HUES48 (cell line): ENCODE results near the gene COBL.

ENCODE experiments used
- H3K27ac ChIP-seq: one replicate; pipeline ENCODE4 v1.7.0; 2013; ENCODE audit warnings: low read depth, low read length, inconsistent platforms
- H3K27me3 ChIP-seq: 2 replicates; pipeline ENCODE4 v1.6.1; 2013; ENCODE audit warnings: mild to moderate bottlenecking, low read length; ENCODE audit not compliant: control insufficient read depth, insufficient read depth
- H3K36me3 ChIP-seq: 2 replicates; pipeline ENCODE4 v1.6.1; 2013; ENCODE audit warnings: low read length; ENCODE audit not compliant: control insufficient read depth, insufficient read depth
- H3K4me1 ChIP-seq: 2 replicates; pipeline ENCODE4 v1.6.1; 2013; ENCODE audit warnings: mild to moderate bottlenecking, low read length; ENCODE audit not compliant: control insufficient read depth, insufficient read depth
- H3K4me3 ChIP-seq: 2 replicates; pipeline ENCODE4 v1.5.1; 2013; ENCODE audit warnings: mild to moderate bottlenecking, low read depth, low read length
- H3K9ac ChIP-seq: 2 replicates; pipeline ENCODE4 v1.6.1; 2013; ENCODE audit warnings: mild to moderate bottlenecking, low read depth, low read length, moderate library complexity
- H3K9me3 ChIP-seq: 2 replicates; pipeline ENCODE4 v1.6.1; 2013; ENCODE audit warnings: low read length; ENCODE audit not compliant: control insufficient read depth, insufficient read depth

COBL gene

GRCh38 chr7:51273360-51273759, 43.2 kb downstream of the COBL start:
- H3K9ac ChIP-seq: no peak overlapping the region
- no peak overlapping the region for H3K4me3 ChIP-seq
- H3K9me3 ChIP-seq: no peaks in the 10 kb centered on the region
- no peaks in the 10 kb centered on the region for H3K27me3 ChIP-seq
- H3K36me3 ChIP-seq: no peaks in the 10 kb centered on the region
- peaks cover 28% of the 10 kb centered on the region for H3K4me1 ChIP-seq
- H3K27ac ChIP-seq: no peak overlapping the region

DNA sequence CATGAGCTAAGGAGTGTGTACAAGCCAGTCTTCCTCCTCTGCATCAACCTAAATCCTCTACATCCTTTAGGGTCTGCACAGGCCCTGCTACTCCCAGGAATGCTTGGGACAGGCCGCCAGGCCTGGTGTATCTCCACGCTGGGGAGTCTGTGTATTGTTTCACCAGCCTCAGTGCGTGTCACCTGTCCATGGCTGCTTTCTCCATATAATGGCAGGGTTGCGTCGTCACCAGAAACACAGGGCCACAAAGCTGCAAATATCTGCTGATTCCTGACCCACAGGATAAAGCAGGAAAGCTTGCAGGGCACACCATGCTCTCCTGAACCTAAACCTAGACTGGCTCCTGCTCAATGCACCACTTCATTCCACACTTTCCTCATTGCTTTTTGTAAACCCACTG, 45.6 kb downstream of the COBL start:
- no peaks in the 10 kb centered on the region for H3K36me3 ChIP-seq
- H3K4me1 ChIP-seq: peaks cover 26% of the 10 kb centered on the region
- H3K27ac ChIP-seq: no peak overlapping the region
- no peaks in the 10 kb centered on the region for H3K27me3 ChIP-seq
- H3K4me3 ChIP-seq: no peak overlapping the region
- H3K9me3 ChIP-seq: no peaks in the 10 kb centered on the region
- H3K9ac ChIP-seq: no peak overlapping the region

GRCh38 chr7:51269911-51270310, 46.7 kb downstream of the COBL start:
- no peak overlapping the region for H3K4me3 ChIP-seq
- no peak overlapping the region for H3K9ac ChIP-seq
- H3K9me3 ChIP-seq: no peaks in the 10 kb centered on the region
- no peak overlapping the region for H3K27ac ChIP-seq
- H3K27me3 ChIP-seq: no peaks in the 10 kb centered on the region
- no peaks in the 10 kb centered on the region for H3K36me3 ChIP-seq
- peaks cover 25% of the 10 kb centered on the region for H3K4me1 ChIP-seq

GRCh38 chr7:51269321-51269720, 47.3 kb downstream of the COBL start:
- Histone ChIP-seq H3K4me3 (no peak overlapping the region), H3K27me3 (no peaks in the 10 kb centered on the region), H3K36me3 (no peaks in the 10 kb centered on the region), H3K4me1 (peaks cover 25% of the 10 kb centered on the region), H3K27ac (no peak overlapping the region), H3K9ac (no peak overlapping the region), H3K9me3 (no peaks in the 10 kb centered on the region)

- no peak overlapping the region for H3K9ac ChIP-seq
- H3K4me1 ChIP-seq: peaks cover 21% of the 10 kb centered on the region
- H3K36me3 ChIP-seq: no peaks in the 10 kb centered on the region
- H3K27ac ChIP-seq: no peak overlapping the region
- H3K9me3 ChIP-seq: no peaks in the 10 kb centered on the region
- no peaks in the 10 kb centered on the region for H3K27me3 ChIP-seq
- H3K4me3 ChIP-seq: no peak overlapping the region
Observed at GRCh38 chr7:51268859-51269258, 47.8 kb downstream of the COBL start.

- Histone ChIP-seq H3K4me1 (peaks cover 19% of the 10 kb centered on the region), H3K27ac (no peak overlapping the region), H3K4me3 (no peak overlapping the region), H3K36me3 (no peaks in the 10 kb centered on the region), H3K9me3 (no peaks in the 10 kb centered on the region), H3K9ac (no peak overlapping the region), H3K27me3 (no peaks in the 10 kb centered on the region)
Observed at GRCh38 chr7:51267169-51267568, 49.4 kb downstream of the COBL start.

GRCh38 chr7:51265066-51265907, 51.3 kb downstream of the COBL start:
- Histone ChIP-seq H3K4me3 (no peak overlapping the region), H3K27ac (no peak overlapping the region), H3K4me1 (peaks cover 13% of the 10 kb centered on the region), H3K27me3 (no peaks in the 10 kb centered on the region), H3K9ac (no peak overlapping the region), H3K36me3 (no peaks in the 10 kb centered on the region), H3K9me3 (no peaks in the 10 kb centered on the region)

DNA sequence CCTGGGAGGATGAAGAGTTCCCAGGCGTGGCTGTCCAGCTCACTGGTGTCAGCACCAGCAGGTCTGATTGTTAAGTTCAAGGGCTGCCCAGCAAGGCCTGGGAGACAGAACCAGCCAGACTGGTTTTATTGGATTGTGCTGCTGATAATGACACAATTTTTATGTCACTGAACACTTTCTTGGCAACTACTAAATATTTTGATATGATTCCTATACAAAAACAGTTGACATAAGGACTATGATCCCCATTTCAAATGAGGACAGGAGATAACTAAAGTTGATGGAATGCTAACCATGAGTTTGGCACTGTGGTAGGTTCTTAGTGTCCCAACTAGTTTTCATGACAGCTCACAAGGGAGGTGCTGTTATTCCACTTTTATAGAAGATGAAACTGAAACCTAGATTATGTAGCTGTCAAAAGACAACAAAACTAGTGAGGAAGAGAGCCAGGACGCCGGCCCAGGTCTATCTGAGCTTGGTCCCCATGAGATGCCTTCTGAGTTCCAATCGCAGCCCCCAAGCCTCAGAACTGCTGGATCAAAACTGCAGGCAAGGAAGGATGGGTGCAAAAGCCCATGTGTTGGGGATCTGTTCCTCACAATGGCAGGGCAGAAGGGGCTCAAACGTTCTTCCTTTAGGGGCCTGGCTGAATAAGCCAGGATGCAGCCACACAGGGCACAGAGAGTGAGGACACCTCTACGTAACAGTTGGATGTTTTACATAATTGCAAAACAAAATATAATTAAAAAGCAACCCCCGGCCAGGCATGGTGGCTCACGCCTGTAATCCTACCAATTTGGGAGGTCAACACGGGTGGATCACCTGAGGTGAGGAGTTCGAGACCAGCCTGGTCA, 52.8 kb downstream of the COBL start:
- no peak overlapping the region for H3K9ac ChIP-seq
- H3K4me1 ChIP-seq: peaks cover 4% of the 10 kb centered on the region
- H3K27ac ChIP-seq: no peak overlapping the region
- H3K4me3 ChIP-seq: no peak overlapping the region
- H3K27me3 ChIP-seq: no peaks in the 10 kb centered on the region
- no peaks in the 10 kb centered on the region for H3K36me3 ChIP-seq
- H3K9me3 ChIP-seq: no peaks in the 10 kb centered on the region

GRCh38 chr7:51262796-51263531, 53.6 kb downstream of the COBL start:
- Histone ChIP-seq H3K9me3 (no peaks in the 10 kb centered on the region), H3K27me3 (no peaks in the 10 kb centered on the region), H3K27ac (no peak overlapping the region), H3K4me1 (peaks cover 4% of the 10 kb centered on the region), H3K9ac (no peak overlapping the region), H3K4me3 (no peak overlapping the region), H3K36me3 (no peaks in the 10 kb centered on the region)

DNA sequence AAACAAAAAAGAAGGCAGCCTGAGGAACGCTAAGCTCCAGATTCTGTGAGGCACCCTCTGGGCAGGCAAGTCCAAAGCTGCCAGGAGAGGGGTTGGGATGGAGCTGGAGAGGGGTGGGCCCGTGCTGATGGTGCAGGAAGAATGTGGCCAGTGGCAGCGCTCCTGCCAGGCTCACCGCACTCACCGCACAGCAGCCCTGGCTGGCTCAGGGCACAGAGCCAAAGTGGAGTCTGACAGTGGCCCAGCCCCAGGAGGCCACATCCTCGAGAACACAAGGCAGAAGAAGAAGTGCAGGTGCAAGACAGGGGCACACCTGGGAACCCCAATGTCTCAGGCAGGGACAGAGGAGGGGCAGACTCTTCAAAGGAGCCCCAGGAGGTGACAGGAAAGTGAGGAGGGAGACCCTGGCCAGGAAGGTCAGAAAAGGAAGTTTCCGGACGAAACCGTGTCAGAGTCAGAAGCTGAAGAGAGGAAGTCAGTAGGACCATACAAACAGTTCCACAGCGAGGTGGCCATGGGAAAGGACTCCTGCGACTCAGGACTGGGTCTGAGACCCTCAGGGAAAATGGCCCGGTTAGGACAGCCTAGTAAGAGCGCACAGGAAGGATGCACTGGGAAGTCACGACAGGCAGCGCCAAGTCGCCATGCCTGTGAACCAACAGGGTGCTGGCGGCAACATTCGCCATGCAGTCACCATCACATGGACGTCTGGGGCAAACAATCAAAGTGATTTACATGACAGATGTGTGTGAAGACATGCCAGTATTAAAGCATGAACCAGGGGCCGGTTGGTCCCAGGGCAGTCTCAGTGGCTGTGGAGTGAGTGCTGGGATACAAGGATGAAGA, 54.4 kb downstream of the COBL start:
- H3K4me1 ChIP-seq: peaks cover 4% of the 10 kb centered on the region
- no peak overlapping the region for H3K9ac ChIP-seq
- H3K36me3 ChIP-seq: no peaks in the 10 kb centered on the region
- H3K9me3 ChIP-seq: no peaks in the 10 kb centered on the region
- H3K27ac ChIP-seq: no peak overlapping the region
- H3K27me3 ChIP-seq: no peaks in the 10 kb centered on the region
- H3K4me3 ChIP-seq: no peak overlapping the region
